ENCODE measurements around the gene CIDEB.

The CIDEB gene

GRCh38 chr14:24321212-24321975 lies 13.6 kb upstream of the CIDEB start:
- no peaks in the 10 kb centered on the region for H3K27me3 ChIP-seq (replicated peaks; ENCODE audit: control insufficient read depth, insufficient read depth, low read length)

GRCh38 chr14:24317141-24317928 lies 9.6 kb upstream of the CIDEB start:
- Histone ChIP-seq H3K27me3 (replicated peaks; ENCODE audit: control insufficient read depth, insufficient read depth, low read length) (no peaks in the 10 kb centered on the region), H3K4me3 (replicated peaks; ENCODE audit: low read depth, low read length) (no peak overlapping the region), H3K36me3 (ENCODE audit: control insufficient read depth, insufficient read depth, low read length) (no peaks in the 10 kb centered on the region; the same call in 1 of the 2 replicates)
- TF ChIP-seq CTCF (IDR thresholded peaks at IDR 0.05; ENCODE audit: insufficient read depth, low read length, poor library complexity, severe bottlenecking) = no peak
- no peak for DNase-seq (ENCODE audit: extremely low read depth, insufficient read length)

More at GRCh38 chr14:24321212-24321975, 13.6 kb upstream of the CIDEB start:
- no peak overlapping the region for H3K4me3 ChIP-seq (replicated peaks; ENCODE audit: low read depth, low read length)
- no peak for TF ChIP-seq CTCF (IDR thresholded peaks at IDR 0.05; ENCODE audit: insufficient read depth, low read length, poor library complexity, severe bottlenecking)
- DNase-seq (ENCODE audit: extremely low read depth, insufficient read length) = no peak
- no peaks in the 10 kb centered on the region for H3K36me3 ChIP-seq (ENCODE audit: control insufficient read depth, insufficient read depth, low read length)

GRCh38 chr14:24316597-24316950 lies 8.8 kb upstream of the CIDEB start:
- no peak for TF ChIP-seq CTCF (IDR thresholded peaks at IDR 0.05; ENCODE audit: insufficient read depth, low read length, poor library complexity, severe bottlenecking)
- H3K4me3 ChIP-seq (replicated peaks; ENCODE audit: low read depth, low read length) = no peak overlapping the region

GRCh38 chr14:24315807-24316596 lies 8.2 kb upstream of the CIDEB start:
- Histone ChIP-seq H3K27me3 (replicated peaks; ENCODE audit: control insufficient read depth, insufficient read depth, low read length) (no peaks in the 10 kb centered on the region), H3K36me3 (ENCODE audit: control insufficient read depth, insufficient read depth, low read length) (no peaks in the 10 kb centered on the region; the same call in 1 of the 2 replicates), H3K4me3 (replicated peaks; ENCODE audit: low read depth, low read length) (no peak overlapping the region)
- no peak for TF ChIP-seq CTCF (IDR thresholded peaks at IDR 0.05; ENCODE audit: insufficient read depth, low read length, poor library complexity, severe bottlenecking)
- DNase-seq (ENCODE audit: extremely low read depth, insufficient read length) = no peak

More at GRCh38 chr14:24316597-24316950, 8.8 kb upstream of the CIDEB start:
- no peak for DNase-seq (ENCODE audit: extremely low read depth, insufficient read length)
- Histone ChIP-seq H3K27me3 (replicated peaks; ENCODE audit: control insufficient read depth, insufficient read depth, low read length) (no peaks in the 10 kb centered on the region), H3K36me3 (ENCODE audit: control insufficient read depth, insufficient read depth, low read length) (no peaks in the 10 kb centered on the region; the same call in 1 of the 2 replicates)

- no peak overlapping the region for H3K4me3 ChIP-seq (replicated peaks; ENCODE audit: low read depth, low read length)
- no peaks in the 10 kb centered on the region for H3K27me3 ChIP-seq (replicated peaks; ENCODE audit: control insufficient read depth, insufficient read depth, low read length)
- H3K36me3 ChIP-seq (ENCODE audit: control insufficient read depth, insufficient read depth, low read length) = no peaks in the 10 kb centered on the region; the same call in 1 of the 2 replicates
- no peak for TF ChIP-seq CTCF (IDR thresholded peaks at IDR 0.05; ENCODE audit: insufficient read depth, low read length, poor library complexity, severe bottlenecking)
- no peak for DNase-seq (ENCODE audit: extremely low read depth, insufficient read length)
These were observed 7.5 kb upstream of the CIDEB start for GRCh38 chr14:24315243-24315806.

Measured in GM06990 (cell line).